ENCODE results near the gene HMHB1. TPM values are rescaled to one million over a fixed set of nuclear protein-coding genes. Genes with fewer than 3 reads are reported as not detected.

Gene HMHB1
- total RNA-seq: not detected in 2 replicates

DNA sequence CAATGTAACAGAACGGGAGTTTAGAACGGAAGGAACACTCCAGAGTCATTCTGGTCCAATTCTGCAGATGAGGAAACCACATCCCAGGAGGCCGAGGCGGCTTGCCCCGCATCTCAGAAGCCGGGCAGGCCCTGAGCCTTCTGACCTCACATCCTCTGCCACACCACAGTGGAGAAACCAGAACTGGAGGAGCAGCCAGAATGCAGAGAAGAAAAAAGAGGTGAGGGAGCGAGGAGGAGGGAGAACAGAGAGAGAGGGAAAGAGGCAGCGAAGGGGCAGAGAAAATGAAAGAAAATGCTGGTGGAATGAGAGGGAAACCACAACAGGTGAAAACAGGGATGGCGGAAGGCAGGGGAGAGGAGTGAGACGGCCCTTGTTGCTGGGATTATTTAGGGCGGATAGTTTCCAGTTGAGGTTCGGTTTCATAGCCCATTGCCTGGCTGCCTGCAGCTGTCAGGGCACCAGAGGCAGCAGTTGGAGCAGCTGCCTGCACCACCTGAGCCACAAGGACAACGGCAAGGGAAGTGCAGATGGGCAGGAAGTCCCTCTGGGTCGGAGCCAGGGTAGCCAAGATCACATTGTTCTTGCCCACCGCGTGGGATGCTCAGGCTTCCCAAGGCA lies at the start of gene HMHB1:
HMHB1 (plus strand) TSS at position 77 of the 621 bp plus-strand sequence.

Measured in cardiac atrium fibroblast (primary cell).